Ascending aorta (tissue), 2 donors: ENCODE measurements around the gene TRABD2B. TPM values are rescaled to one million over a fixed set of nuclear protein-coding genes. Genes with fewer than 3 reads are reported as not detected.

Experiments used
- DNase-seq, 2 donors: peaks; one replicate each; pipeline ENCODE4 v3.0.0-alpha.2; 2019; ENCODE audit warnings: low spot score in 2 of 2
- H3K27ac ChIP-seq, 2 donors: fragments of 200-600 bp; sonication (generic); one replicate each; pipeline ENCODE4 v1.5.1; 2016 to 2017; ENCODE audit warnings: mild to moderate bottlenecking in 1 of 2
- H3K27me3 ChIP-seq: fragments of 200-600 bp; sonication (generic); one replicate; pipeline ENCODE4 v1.5.1; 2017
- H3K36me3 ChIP-seq, 2 donors: fragments of 200-600 bp; sonication (generic); one replicate each; pipeline ENCODE4 v1.5.1; 2016
- H3K4me1 ChIP-seq, 2 donors: fragments of 200-600 bp; sonication (generic); one replicate each; pipeline ENCODE4 v1.5.1; 2016 to 2017; ENCODE audit warnings: mild to moderate bottlenecking in 1 of 2
- H3K4me3 ChIP-seq, 2 donors: fragments of 200-600 bp; sonication (generic); one replicate each; pipeline ENCODE4 v1.5.1; 2016 to 2017; ENCODE audit warnings: mild to moderate bottlenecking in 1 of 2
- H3K9me3 ChIP-seq, 2 donors: fragments of 200-600 bp; sonication (generic); one replicate each; pipeline ENCODE4 v1.5.1; 2016
- CTCF ChIP-seq, 3 experiments: fragments of 200-600 bp in 2 of 3; fragments of 450-650 bp in 1 of 3; sonication (generic) in 2 of 3; IDR thresholded peaks; one replicate each; pipeline ENCODE4 v1.5.1; 2016 to 2019; ENCODE audit warnings: antibody characterized with exemption in 3 of 3, mild to moderate bottlenecking in 1 of 3, moderate library complexity in 1 of 3
- intact Hi-C: fragments of 100-400 bp; cut with DNase I; formaldehyde crosslinking; loops from one replicate; pipeline ENCODE4 v1.15.1; 2023
- total RNA-seq: library from RNA; depleted of rRNA; stranded (reverse); fragments of >200 nt; gene quantifications from one replicate; pipeline ENCODE4 v1.1.0, GENCODE V29; 2016

The TRABD2B gene
- total RNA-seq, 1 donor from 2014 or later, result 7.9 TPM

- intact Hi-C loops, result no loop called here
- no peak overlapping the region for H3K27ac ChIP-seq
Measured at GRCh38 chr1:47755101-47755990, 241.8 kb downstream of the TRABD2B start.

GRCh38 chr1:47754221-47754620 lies 243.0 kb downstream of the TRABD2B start:
- no peak overlapping the region for H3K4me3 ChIP-seq
- intact Hi-C loops, result loop anchor here (5.0 kb wide), 1 partner anchor 448 kb away; no protein-coding TSS in a partner anchor
- no peak for TF ChIP-seq CTCF (IDR thresholded peaks at IDR 0.05)

More at GRCh38 chr1:47755101-47755990, 241.8 kb downstream of the TRABD2B start:
- Histone ChIP-seq H3K27me3 (no peaks in the 10 kb centered on the region), H3K4me3 (no peak overlapping the region), H3K36me3 (no peaks in the 10 kb centered on the region), H3K4me1 (peaks cover 3 to 34% of the 10 kb centered on the region in 2 donors), H3K9me3 (no peaks in the 10 kb centered on the region)
- TF ChIP-seq CTCF (IDR thresholded peaks at IDR 0.05), result peak in 2 of 3 experiments; percentile 26 to 28
- DNase-seq, result peak in 1 of 2 donors; percentile 58

GRCh38 chr1:47753808-47754207 lies 243.4 kb downstream of the TRABD2B start:
- Histone ChIP-seq H3K4me3 (no peak overlapping the region), H3K27ac (no peak overlapping the region), H3K27me3 (no peaks in the 10 kb centered on the region), H3K4me1 (peaks cover 3 to 18% of the 10 kb centered on the region in 2 donors), H3K9me3 (no peaks in the 10 kb centered on the region), H3K36me3 (no peaks in the 10 kb centered on the region)
- TF ChIP-seq CTCF (IDR thresholded peaks at IDR 0.05), result no peak
- no peak for DNase-seq
- intact Hi-C loops, result loop anchor here (5.0 kb wide), 1 partner anchor 448 kb away; no protein-coding TSS in a partner anchor

More at GRCh38 chr1:47754221-47754620, 243.0 kb downstream of the TRABD2B start:
- no peaks in the 10 kb centered on the region for H3K27me3 ChIP-seq
- peaks cover 3 to 22% of the 10 kb centered on the region in 2 donors for H3K4me1 ChIP-seq
- H3K27ac ChIP-seq, result no peak overlapping the region
- no peaks in the 10 kb centered on the region for H3K36me3 ChIP-seq
- H3K9me3 ChIP-seq, result no peaks in the 10 kb centered on the region
- DNase-seq, result no peak

GRCh38 chr1:47752559-47752958 lies 244.6 kb downstream of the TRABD2B start:
- TF ChIP-seq CTCF (IDR thresholded peaks at IDR 0.05), result no peak
- no peaks in the 10 kb centered on the region for H3K27me3 ChIP-seq
- DNase-seq, result no peak
- peak overlapping the region; percentile 58 to 75 for H3K27ac ChIP-seq
- H3K36me3 ChIP-seq, result no peaks in the 10 kb centered on the region
- intact Hi-C loops, result loop anchor here (5.0 kb wide), 1 partner anchor 450 kb away; no protein-coding TSS in a partner anchor
- peaks cover 3 to 13% of the 10 kb centered on the region in 2 donors for H3K4me1 ChIP-seq
- H3K9me3 ChIP-seq, result no peaks in the 10 kb centered on the region
- H3K4me3 ChIP-seq, result no peak overlapping the region

GRCh38 chr1:47751996-47752451 lies 245.2 kb downstream of the TRABD2B start:
- DNase-seq, result peak; percentile 35 to 76
- Histone ChIP-seq H3K4me1 (peaks cover 3 to 13% of the 10 kb centered on the region in 2 donors), H3K9me3 (no peaks in the 10 kb centered on the region), H3K27me3 (no peaks in the 10 kb centered on the region), H3K36me3 (no peaks in the 10 kb centered on the region), H3K27ac (peak overlapping the region; percentile 58 to 75), H3K4me3 (peak overlapping the region in 1 of 2 donors; percentile 20)
- intact Hi-C loops, result loop anchor here (5.0 kb wide), 1 partner anchor 450 kb away; no protein-coding TSS in a partner anchor
- TF ChIP-seq CTCF (IDR thresholded peaks at IDR 0.05), result no peak
